GM13977 (cell line): ENCODE data around the gene MAP3K2.
"Not testable (repeated sequence)": the region's sequence is repeated elsewhere in the genome, so short reads cannot be mapped to it uniquely, and the experiment has no call there.

ENCODE experiments used
- DNase-seq: peaks from one replicate; pipeline ENCODE4 v3.0.0; 2012; ENCODE audit warnings: low spot score
- CTCF ChIP-seq: IDR thresholded peaks from 2 replicates; pipeline ENCODE4 v1.5.1; 2012; ENCODE audit warnings: mild to moderate bottlenecking, control low read depth; ENCODE audit not compliant: insufficient read depth; ENCODE audit errors: extremely low read depth, missing control alignments
- in situ Hi-C: fragments of 300-500 bp; cut with MboI; formaldehyde crosslinking; loops from one replicate; pipeline ENCODE4 v1.12.0; 2022; ENCODE audit warnings: low sequenced_read_pairs, low pct_unique_long_range_greater_than_20kb, mixed read lengths, inconsistent platforms; ENCODE audit not compliant: unreplicated experiment

MAP3K2 gene

DNA sequence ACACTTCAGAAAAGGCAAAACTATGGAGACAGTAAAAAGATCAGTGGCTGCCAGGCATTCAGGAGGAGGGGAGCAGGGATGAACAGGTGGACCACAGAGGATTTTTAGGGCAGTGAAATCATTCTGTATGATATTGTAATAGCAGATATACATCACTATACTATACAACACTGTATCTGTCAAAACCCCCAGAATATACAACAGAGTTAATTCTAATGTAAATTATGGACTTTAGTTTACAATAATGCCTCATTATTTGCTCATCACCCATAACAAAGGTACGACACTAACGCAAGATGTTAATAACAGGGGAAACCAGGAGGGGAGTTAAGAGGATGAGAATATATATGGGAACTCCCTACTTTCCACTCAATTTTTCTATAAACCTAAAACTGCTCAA, 28.8 kb downstream of the MAP3K2 start:
- in situ Hi-C loops = no loop called here
- DNase-seq = no peak
- no peak for TF ChIP-seq CTCF

DNA sequence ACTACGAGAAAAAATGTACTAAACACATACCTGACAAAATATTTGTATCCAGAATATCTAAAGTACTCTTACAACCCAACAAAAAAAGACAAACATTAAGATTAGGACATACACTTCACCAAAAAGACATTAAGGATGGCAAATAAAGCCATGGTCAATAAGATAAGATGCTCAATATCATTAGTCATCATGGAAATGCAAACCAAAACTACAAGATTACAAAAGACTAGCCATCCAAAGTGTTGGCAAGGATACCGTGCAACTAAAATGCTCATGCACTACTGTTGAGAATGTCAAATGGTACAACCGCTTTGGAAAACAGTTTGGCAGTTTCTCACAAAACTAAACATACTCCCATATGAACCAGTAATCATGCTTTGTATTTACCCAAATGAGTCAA, 29.7 kb downstream of the MAP3K2 start:
- TF ChIP-seq CTCF = no peak
- in situ Hi-C loops = no loop called here
- DNase-seq = no peak

DNA sequence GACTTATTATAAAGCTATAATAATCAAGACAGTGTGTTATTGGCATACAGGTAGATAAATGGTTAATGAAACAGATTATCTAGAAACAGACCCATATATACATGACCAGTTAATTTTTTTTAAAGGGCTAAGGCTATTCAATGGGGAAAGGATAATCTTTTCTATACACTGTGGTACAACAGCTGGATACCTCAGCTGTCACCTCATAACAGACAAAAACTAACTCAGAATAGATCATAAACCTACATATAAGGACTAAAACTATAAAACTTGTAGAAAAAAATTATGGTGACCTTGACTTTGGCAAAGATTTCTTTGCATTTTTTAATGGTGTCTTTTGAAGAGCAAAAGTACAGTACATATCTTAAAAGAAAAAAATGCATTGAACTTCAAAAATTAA, 30.2 kb downstream of the MAP3K2 start:
- no peak for TF ChIP-seq CTCF
- in situ Hi-C loops = no loop called here
- no peak for DNase-seq

DNA sequence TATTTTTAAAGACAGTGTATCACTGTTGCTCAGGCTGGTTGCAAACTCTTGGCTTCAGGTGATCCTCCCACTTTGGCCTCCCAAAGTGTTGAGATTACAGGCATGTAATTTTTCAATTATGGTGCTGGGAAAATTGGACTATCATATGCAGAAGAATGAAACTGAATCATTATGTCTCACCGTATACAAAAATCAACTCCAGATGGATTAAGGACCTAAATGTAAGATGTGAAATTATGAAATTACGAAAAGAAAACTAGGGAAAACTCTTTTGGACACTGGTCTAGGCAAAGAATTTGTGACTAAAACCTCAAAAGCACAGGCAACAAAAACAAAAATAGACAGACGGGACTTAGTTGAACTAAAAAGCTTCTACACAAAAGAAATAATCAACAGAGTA, 31.2 kb downstream of the MAP3K2 start:
- in situ Hi-C loops = no loop called here
- no peak for DNase-seq
- no peak for TF ChIP-seq CTCF

- in situ Hi-C loops = no loop called here
- DNase-seq = peak; percentile 37
- TF ChIP-seq CTCF = peak; percentile 61
Measured at GRCh38 chr2:127355407-127356008, 32.3 kb downstream of the MAP3K2 start.

DNA sequence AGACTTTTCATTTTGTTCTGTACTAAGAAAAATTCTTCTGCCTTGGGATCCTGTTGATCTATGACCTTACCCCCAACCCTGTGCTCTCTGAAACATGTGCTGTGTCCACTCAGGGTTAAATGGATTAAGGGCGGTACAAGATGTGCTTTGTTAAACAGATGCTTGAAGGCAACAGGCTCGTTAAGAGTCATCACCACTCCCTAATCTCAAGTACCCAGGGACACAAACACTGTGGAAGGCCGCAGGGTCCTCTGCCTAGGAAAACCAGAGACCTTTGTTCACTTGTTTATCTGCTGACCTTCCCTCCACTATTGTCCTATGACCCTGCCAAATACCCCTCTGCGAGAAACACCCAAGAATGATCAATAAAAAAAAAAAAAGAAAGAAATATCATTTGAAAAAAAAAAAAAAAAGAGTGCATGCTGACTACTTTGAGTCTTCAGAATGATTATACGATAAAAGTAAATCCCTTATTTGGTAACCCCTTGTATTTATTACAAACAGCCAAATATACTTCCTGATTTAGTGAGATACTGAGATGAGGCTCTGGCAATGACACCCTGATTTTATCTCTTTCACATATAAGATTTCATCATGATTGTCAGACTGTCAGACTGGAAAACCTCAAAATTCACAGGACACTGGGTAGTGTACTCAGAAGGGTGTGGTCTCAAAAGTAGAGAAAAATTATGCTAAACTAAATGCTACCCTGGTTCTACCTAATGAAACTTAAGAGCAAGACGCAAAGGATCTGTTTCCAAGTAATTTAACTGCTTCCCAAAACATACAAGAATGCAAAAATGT, 33.7 kb downstream of the MAP3K2 start:
- in situ Hi-C loops, DNase-seq: not testable (repeated sequence)

GRCh38 chr2:127353223-127353622, 34.6 kb downstream of the MAP3K2 start:
- DNase-seq, in situ Hi-C loops: not testable (repeated sequence)
